Smooth muscle cell of the coronary artery (primary cell): Measurements from ENCODE around the gene UVSSA. TPM values are rescaled to one million over a fixed set of nuclear protein-coding genes. Genes with fewer than 3 reads are reported as not detected.

Source experiments
- total RNA-seq: library from RNA; depleted of rRNA; stranded (reverse); fragments of >200 nt; gene quantifications from 2 replicates; pipeline ENCODE4 v1.2.3, GENCODE V29; 2014; ENCODE audit warnings: low replicate concordance

Gene UVSSA
- total RNA-seq = 5.3 and 6.6 TPM in 2 replicates

GRCh38 chr4:1346781-1347409 lies at the start of gene UVSSA:
TSS of gene UVSSA (plus strand) at chr4:1347208. CDS start at chr4:1348092, 884 bp downstream.

GRCh38 chr4:1406394-1406980 lies 59.5 kb downstream of the UVSSA start, which contains the start of gene NKX1-1:
TSS of gene NKX1-1 (minus strand) at chr4:1406442. CDS start at chr4:1406442, 0 bp downstream.

Other genes with a start within 250 kb of the UVSSA start
- 0.60 and 0.82 TPM in 2 replicates for gene RNF212, start 233.6 kb upstream of the UVSSA start, total RNA-seq
- gene SPON2, start 174.6 kb upstream of the UVSSA start, total RNA-seq = 3.5 and 79.9 TPM in 2 replicates
- gene CTBP1, start 98.1 kb upstream of the UVSSA start, total RNA-seq = 191 and 234 TPM in 2 replicates
- gene MAEA, start 57.3 kb upstream of the UVSSA start, total RNA-seq = 63.7 and 103 TPM in 2 replicates
- gene NKX1-1, start 59.2 kb downstream of the UVSSA start, total RNA-seq = not detected in 2 replicates